GM19239 (cell line): Measurements from ENCODE around the gene ITGA11.

Experiments
- DNase-seq: peaks from one replicate; pipeline ENCODE4 v3.0.0; 2011; ENCODE audit warnings: low spot score; ENCODE audit not compliant: insufficient read length
- FAIRE-seq: peaks from 2 replicates; lab custom pipeline; 2011; peaks lifted over from hg19 to GRCh38; lab: Jason Lieb, UNC

ITGA11 gene, protein sequence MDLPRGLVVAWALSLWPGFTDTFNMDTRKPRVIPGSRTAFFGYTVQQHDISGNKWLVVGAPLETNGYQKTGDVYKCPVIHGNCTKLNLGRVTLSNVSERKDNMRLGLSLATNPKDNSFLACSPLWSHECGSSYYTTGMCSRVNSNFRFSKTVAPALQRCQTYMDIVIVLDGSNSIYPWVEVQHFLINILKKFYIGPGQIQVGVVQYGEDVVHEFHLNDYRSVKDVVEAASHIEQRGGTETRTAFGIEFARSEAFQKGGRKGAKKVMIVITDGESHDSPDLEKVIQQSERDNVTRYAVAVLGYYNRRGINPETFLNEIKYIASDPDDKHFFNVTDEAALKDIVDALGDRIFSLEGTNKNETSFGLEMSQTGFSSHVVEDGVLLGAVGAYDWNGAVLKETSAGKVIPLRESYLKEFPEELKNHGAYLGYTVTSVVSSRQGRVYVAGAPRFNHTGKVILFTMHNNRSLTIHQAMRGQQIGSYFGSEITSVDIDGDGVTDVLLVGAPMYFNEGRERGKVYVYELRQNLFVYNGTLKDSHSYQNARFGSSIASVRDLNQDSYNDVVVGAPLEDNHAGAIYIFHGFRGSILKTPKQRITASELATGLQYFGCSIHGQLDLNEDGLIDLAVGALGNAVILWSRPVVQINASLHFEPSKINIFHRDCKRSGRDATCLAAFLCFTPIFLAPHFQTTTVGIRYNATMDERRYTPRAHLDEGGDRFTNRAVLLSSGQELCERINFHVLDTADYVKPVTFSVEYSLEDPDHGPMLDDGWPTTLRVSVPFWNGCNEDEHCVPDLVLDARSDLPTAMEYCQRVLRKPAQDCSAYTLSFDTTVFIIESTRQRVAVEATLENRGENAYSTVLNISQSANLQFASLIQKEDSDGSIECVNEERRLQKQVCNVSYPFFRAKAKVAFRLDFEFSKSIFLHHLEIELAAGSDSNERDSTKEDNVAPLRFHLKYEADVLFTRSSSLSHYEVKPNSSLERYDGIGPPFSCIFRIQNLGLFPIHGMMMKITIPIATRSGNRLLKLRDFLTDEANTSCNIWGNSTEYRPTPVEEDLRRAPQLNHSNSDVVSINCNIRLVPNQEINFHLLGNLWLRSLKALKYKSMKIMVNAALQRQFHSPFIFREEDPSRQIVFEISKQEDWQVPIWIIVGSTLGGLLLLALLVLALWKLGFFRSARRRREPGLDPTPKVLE

GRCh38 chr15:68431792-68432401, at the start of gene ITGA11:
Gene ITGA11 (minus strand): TSS chr15:68432163. CDS start chr15:68432066, 97 bp downstream.
- no peak for DNase-seq
- no peak for FAIRE-seq

GRCh38 chr15:68481321-68481720, 49.4 kb upstream of the ITGA11 start:
- no peak for DNase-seq

DNA sequence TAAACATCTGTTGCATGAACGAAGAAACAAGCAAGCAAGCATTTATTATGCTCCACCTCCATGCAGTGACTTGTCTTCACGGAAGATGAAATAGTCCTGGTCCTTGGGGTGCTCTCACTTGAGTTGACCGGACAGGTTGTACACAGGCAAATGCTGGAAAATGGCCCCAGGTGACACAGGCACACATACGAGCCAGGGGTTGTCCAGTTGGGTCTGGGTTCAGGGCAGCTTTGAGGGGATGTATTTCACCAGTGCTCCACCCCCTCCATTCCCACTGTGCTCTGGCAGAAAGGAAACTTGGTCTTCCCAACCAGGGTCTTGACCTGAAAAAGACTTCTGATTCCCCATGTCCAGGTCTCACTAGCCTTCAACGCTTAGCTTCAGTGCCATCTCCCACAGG, 48.3 kb upstream of the ITGA11 start:
- no peak for FAIRE-seq
- DNase-seq: no peak

More at GRCh38 chr15:68481321-68481720, 49.4 kb upstream of the ITGA11 start:
- no peak for FAIRE-seq

GRCh38 chr15:68479870-68480269, 47.9 kb upstream of the ITGA11 start:
- FAIRE-seq (no peak), DNase-seq (no peak)

GRCh38 chr15:68479406-68479805, 47.4 kb upstream of the ITGA11 start:
- DNase-seq (no peak), FAIRE-seq (no peak)

- FAIRE-seq: no peak
- DNase-seq: no peak
Measured at GRCh38 chr15:68478853-68479252, 46.9 kb upstream of the ITGA11 start.

DNA sequence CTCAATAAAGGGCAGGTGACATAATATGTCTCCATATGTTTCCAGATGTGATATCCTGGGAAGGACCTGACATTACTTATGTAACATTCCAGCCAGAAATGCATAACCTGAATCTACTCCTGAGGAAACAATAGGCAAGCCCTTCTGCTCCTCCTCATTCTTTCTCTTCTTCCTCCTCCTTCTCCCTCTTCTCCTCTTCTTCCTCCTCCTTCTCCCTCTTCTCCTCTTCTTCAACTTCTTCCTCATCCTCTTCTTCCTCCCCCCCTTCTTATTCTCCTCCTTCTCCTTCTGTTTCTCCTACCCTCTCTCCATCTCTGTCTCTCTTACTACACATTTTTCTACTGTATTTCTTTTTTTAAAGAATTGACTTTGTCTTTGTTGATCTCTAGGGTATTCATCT, 43.5 kb upstream of the ITGA11 start:
- DNase-seq (no peak), FAIRE-seq (no peak)

GRCh38 chr15:68471541-68471940, 39.6 kb upstream of the ITGA11 start:
- no peak for FAIRE-seq
- DNase-seq: no peak

DNA sequence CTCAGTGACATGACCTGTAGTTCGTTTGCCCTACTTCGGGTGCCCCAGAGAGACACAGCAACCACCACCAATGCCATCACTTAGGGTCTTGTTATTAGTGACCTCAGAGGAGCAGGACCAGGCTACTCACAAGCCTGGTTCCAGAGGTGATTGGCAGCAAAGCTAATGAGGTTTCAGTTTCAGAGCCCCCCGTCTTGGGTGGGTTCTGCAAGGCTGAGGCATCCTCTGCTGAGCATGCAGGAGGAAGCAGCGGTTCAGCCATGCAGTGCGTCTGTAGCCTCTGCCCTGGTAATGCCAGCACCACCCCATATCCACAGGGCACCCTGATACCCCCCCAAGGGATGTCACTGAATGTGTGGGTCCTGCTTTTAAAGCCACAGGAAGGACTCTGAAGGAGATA, 39.0 kb upstream of the ITGA11 start:
- no peak for FAIRE-seq
- DNase-seq: no peak

DNA sequence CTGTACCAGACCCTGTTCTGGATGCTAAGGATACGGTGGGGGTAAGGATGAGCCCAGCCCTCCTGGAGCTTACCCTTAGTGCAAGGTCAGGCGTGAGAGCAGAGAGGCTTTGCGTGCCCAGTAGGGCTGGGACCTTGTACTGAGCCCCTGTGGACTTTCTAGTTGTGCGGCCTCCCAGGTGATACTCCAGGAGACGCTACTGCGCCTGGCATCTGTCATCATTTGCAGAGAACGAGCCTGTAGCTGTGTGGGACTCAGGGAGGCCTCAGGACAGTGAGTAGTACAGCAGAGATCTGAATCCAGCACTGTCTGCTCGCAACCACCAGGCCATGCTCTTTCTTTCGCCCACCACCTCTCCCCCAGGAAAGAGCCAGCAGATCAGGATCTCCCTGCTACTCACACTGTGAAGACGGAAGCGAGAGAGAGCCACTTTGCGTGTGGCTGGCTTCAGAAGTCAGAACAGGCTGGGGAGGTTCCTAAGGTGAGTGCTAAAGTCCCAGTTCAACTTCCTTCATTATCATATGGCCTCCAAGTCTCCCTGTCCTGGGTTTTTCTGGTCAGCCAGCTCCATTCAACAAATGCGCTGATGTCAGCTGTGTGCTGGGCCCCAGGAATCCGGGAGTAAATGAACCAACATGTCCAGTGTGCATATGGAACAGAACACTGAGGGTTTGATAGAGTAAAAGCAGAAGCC, 38.2 kb upstream of the ITGA11 start:
- DNase-seq (no peak), FAIRE-seq (no peak)

GRCh38 chr15:68469162-68470048, 37.4 kb upstream of the ITGA11 start:
- no peak for DNase-seq
- no peak for FAIRE-seq

GRCh38 chr15:68466876-68467275, 34.9 kb upstream of the ITGA11 start:
- no peak for FAIRE-seq
- no peak for DNase-seq

GRCh38 chr15:68465861-68466560, 34.0 kb upstream of the ITGA11 start:
- FAIRE-seq (no peak), DNase-seq (no peak)

DNA sequence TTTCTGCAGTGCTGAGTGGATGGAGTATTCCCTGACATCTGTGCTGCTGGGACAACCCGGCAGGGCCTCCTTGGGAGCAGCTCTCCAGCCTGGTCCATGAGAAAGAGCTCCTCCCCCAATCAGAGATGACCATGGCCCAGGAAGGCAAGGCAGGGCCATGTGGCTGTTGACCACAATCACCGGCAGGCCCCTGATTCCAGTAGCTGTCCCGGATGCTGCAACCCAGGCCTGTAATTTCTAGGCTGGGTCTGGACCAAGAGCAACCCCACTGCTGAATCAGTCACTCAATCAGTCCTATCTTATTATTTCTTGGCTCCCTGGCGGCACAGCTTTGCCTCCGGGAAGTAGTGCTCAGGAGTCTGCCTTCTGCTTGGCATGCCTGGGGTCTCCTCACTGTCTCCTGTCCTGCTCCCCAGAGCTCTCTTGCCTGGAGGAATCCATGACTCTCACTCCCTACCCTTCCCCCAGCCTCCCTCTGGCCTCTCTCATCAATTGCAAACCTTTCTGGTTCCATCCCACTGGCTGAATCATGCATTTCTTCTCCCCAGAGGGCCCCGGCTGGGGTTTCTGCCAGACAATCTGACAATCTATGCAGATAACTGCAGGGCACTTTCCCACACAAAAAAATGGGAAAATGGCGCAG, 32.6 kb upstream of the ITGA11 start:
- FAIRE-seq: no peak

GRCh38 chr15:68463996-68464395, 32.0 kb upstream of the ITGA11 start:
- DNase-seq: no peak
- no peak for FAIRE-seq

More for the DNA sequence above, 32.6 kb upstream of the ITGA11 start:
- DNase-seq: no peak

DNA sequence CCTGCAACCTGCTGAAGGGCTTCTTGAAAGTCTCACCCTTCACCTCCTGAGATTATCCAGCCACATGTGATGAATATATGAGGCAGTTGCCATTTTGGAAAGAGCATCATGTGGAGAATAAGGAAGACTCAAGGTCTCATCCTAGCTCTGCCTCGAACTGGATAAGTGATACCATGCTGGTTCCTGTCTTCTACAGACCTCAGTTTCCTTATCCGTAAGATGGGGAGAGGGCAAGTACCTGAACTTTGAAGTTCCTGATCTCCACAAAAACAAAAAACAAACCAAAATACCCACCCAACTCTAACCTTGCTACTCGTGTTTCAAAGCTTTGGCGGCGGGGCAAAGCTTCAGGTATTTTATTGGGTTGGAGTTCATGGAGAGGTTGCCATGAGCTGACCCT, 31.5 kb upstream of the ITGA11 start:
- no peak for FAIRE-seq
- no peak for DNase-seq

DNA sequence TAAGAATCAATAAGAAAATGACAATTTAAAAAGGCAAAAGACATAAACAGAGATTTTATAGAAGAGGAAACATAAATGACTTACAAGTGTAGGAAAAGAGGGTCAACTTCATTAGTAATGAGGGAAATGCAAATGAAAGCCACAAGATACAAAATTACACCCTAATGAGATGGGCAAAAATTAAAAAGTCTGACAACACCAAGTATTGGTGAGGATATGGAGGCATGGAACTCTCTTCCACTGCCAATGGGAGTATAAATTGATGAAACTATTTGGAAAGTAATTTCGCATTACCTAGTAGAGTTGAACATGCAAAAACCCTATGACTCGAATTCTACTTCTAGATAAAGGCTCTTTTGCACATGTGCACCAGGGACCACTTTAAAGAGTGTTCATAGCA, 28.2 kb upstream of the ITGA11 start:
- no peak for FAIRE-seq
- no peak for DNase-seq

- no peak for FAIRE-seq
- no peak for DNase-seq
Measured at GRCh38 chr15:68450192-68450591, 18.2 kb upstream of the ITGA11 start.
